GM23338 (cell line): ENCODE results near the gene HNF1A. TPM values are rescaled to one million over a fixed set of nuclear protein-coding genes. Genes with fewer than 3 reads are reported as not detected.

Source experiments
- ATAC-seq: fragments of 200-7000 bp; cut with Tn5 transposase; 3 replicates; pipeline ENCODE4 v1.9.1; 2020
- DNase-seq: peaks from one replicate; pipeline ENCODE4 v3.0.0-alpha.2; 2015; ENCODE audit warnings: low spot score
- H2AFZ ChIP-seq: fragments of 200-600 bp; sonication (generic); 2 replicates; pipeline ENCODE4 v1.8.0; 2016; ENCODE audit warnings: antibody characterized with exemption, mild to moderate bottlenecking, moderate library complexity
- H3F3A ChIP-seq: fragments of 200-600 bp; sonication (generic); replicated peaks from 2 replicates; pipeline ENCODE4 v1.8.0; 2017; ENCODE audit warnings: antibody characterized with exemption, mixed run types, low read depth
- H3K27ac ChIP-seq: fragments of 200-600 bp; sonication (generic); 2 replicates; pipeline ENCODE4 v1.6.1; 2016; ENCODE audit warnings: low read depth
- H3K27me3 ChIP-seq: fragments of 200-600 bp; sonication (generic); 2 replicates; pipeline ENCODE4 v1.8.0; 2016; ENCODE audit warnings: mild to moderate bottlenecking, mixed run types, moderate library complexity; ENCODE audit not compliant: insufficient read depth
- H3K36me3 ChIP-seq: fragments of 200-600 bp; sonication (generic); 2 replicates; pipeline ENCODE4 v1.8.0; 2016; ENCODE audit warnings: mild to moderate bottlenecking; ENCODE audit not compliant: insufficient read depth
- H3K4me1 ChIP-seq: fragments of 200-600 bp; sonication (generic); 2 replicates; pipeline ENCODE4 v1.8.0; 2016; ENCODE audit warnings: mild to moderate bottlenecking, moderate library complexity; ENCODE audit not compliant: insufficient read depth
- H3K4me2 ChIP-seq: fragments of 200-600 bp; sonication (generic); 2 replicates; pipeline ENCODE4 v1.7.1; 2017; ENCODE audit warnings: mixed run types
- H3K4me3 ChIP-seq: fragments of 200-600 bp; sonication (generic); 2 replicates; pipeline ENCODE4 v1.6.1; 2016; ENCODE audit warnings: mixed run types
- H3K79me2 ChIP-seq: fragments of 200-600 bp; sonication (generic); replicated peaks from 2 replicates; pipeline ENCODE4 v1.8.0; 2017; ENCODE audit warnings: mild to moderate bottlenecking; ENCODE audit not compliant: insufficient read depth
- H3K9me2 ChIP-seq: fragments of 200-600 bp; sonication (generic); 2 replicates; pipeline ENCODE4 v1.8.0; 2017; ENCODE audit not compliant: insufficient read depth
- H4K20me1 ChIP-seq: fragments of 200-600 bp; sonication (generic); replicated peaks from 2 replicates; pipeline ENCODE4 v1.8.0; 2017; ENCODE audit warnings: mild to moderate bottlenecking; ENCODE audit not compliant: insufficient read depth
- H3K27ac Mint-ChIP-seq: 2 replicates; pipeline ENCODE4 v1.8.0; 2020; ENCODE audit warnings: inconsistent platforms, mild to moderate bottlenecking, moderate library complexity, mixed read lengths
- H3K27me3 Mint-ChIP-seq: 3 replicates; pipeline ENCODE4 v1.8.0; 2022; ENCODE audit warnings: low read depth, mild to moderate bottlenecking, moderate library complexity, mixed read lengths, inconsistent platforms; ENCODE audit not compliant: insufficient read depth, poor library complexity
- H3K36me3 Mint-ChIP-seq: 3 replicates; pipeline ENCODE4 v1.8.0; 2021; ENCODE audit warnings: low read depth, mild to moderate bottlenecking, inconsistent platforms, moderate library complexity, mixed read lengths
- H3K4me1 Mint-ChIP-seq: 3 replicates; pipeline ENCODE4 v1.8.0; 2020; ENCODE audit warnings: mild to moderate bottlenecking, inconsistent platforms, mixed read lengths
- H3K4me3 Mint-ChIP-seq: 3 replicates; pipeline ENCODE4 v1.8.0; 2021; ENCODE audit warnings: moderate library complexity, mild to moderate bottlenecking, inconsistent platforms, mixed read lengths
- H3K9me3 Mint-ChIP-seq: 3 replicates; pipeline ENCODE4 v1.8.0; 2020; ENCODE audit warnings: moderate library complexity, mild to moderate bottlenecking, inconsistent platforms, mixed read lengths
- EZH2phosphoT487 ChIP-seq: fragments of 200-600 bp; sonication (generic); IDR thresholded peaks from one replicate; pipeline ENCODE4 v1.8.1; 2018; ENCODE audit warnings: antibody characterized with exemption; ENCODE audit not compliant: unreplicated experiment
- POLR2AphosphoS5 ChIP-seq: IDR thresholded peaks from 2 replicates; pipeline ENCODE4 v1.6.1; 2016; ENCODE audit warnings: antibody characterized with exemption, low read depth
- STAT1 ChIP-seq: IDR thresholded peaks from one replicate; pipeline ENCODE4 v1.6.1; 2016; ENCODE audit warnings: antibody characterized with exemption; ENCODE audit not compliant: unreplicated experiment
- ZNF331 ChIP-seq: fragments of 250-450 bp; sonication (Bioruptor Pico); IDR thresholded peaks from 2 replicates; pipeline ENCODE4 v1.5.0; 2020; ENCODE audit warnings: low read depth, mild to moderate bottlenecking, moderate library complexity
- polyA plus RNA-seq: library from polyadenylated mRNA; unstranded; fragments of >200 nt; fragmentation: Nextera tagmentation; extraction: Ambion mirVana; gene quantifications from 2 replicates; pipeline ENCODE4 v1.2.1, GENCODE V29; 2016
- total RNA-seq: library from RNA; depleted of rRNA; stranded (reverse); fragments of >200 nt; shearing (Covaris generic); gene quantifications from 2 replicates; pipeline ENCODE4 v1.2.3, GENCODE V29; 2014
- TF ChIP-seq, protein P1 (sequence below): IDR thresholded peaks from 2 replicates; pipeline ENCODE4 v1.6.1; 2016; ENCODE audit warnings: antibody characterized with exemption
- TF ChIP-seq, protein P2 (sequence below): IDR thresholded peaks from one replicate; pipeline ENCODE4 v1.6.1; 2018; ENCODE audit warnings: antibody characterized with exemption; ENCODE audit not compliant: unreplicated experiment
- TF ChIP-seq, protein P3 (sequence below), 2 experiments: fragments of 200-600 bp in 1 of 2; sonication (generic) in 1 of 2; conservative IDR thresholded peaks; 2 replicates each; pipeline versions ENCODE4 v1.5.1 to v1.6.1; 2016 to 2017; ENCODE audit warnings: antibody characterized with exemption in 2 of 2, low read depth in 2 of 2, mild to moderate bottlenecking in 2 of 2, moderate library complexity in 1 of 2
- TF ChIP-seq, protein P4 (sequence below): fragments of 250-450 bp; sonication (Bioruptor Pico); IDR thresholded peaks from 2 replicates; pipeline ENCODE4 v1.5.0; 2020; ENCODE audit warnings: mild to moderate bottlenecking, moderate library complexity

HNF1A gene
- total and polyA plus RNA-seq, 2 experiments from 2014 or later = 0.11 TPM; not detected in 1

DNA sequence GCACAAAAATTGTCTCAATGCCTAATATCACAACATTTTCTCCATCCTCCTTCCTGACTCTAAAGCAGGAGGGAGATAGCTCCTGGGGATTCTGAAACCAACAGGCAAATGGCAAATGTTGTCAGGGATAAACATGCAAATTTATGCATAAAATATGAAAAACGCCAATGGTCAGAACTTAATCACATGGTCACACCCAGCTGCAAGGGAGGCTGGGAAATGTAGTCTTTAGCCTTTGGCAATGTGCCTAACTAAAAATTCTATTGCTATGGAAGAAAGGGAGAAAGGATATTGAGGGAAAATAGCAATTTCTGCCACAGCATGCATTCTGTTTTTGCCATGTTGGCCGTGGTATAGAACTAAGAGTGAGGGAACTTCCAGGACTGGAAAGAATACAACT lies 72.4 kb downstream of the HNF1A start:
- H3K36me3 Mint-ChIP-seq = no peaks in the 10 kb centered on the region
- no peaks in the 10 kb centered on the region for H3K79me2 ChIP-seq
- no peaks in the 10 kb centered on the region for H3K36me3 ChIP-seq
- no peaks in the 10 kb centered on the region for H3K27me3 ChIP-seq
- no peak for TF ChIP-seq EZH2phosphoT487
- no peak for TF ChIP-seq ZNF331 (CRISPR knock-in tag)
- TF ChIP-seq, protein P1, sequence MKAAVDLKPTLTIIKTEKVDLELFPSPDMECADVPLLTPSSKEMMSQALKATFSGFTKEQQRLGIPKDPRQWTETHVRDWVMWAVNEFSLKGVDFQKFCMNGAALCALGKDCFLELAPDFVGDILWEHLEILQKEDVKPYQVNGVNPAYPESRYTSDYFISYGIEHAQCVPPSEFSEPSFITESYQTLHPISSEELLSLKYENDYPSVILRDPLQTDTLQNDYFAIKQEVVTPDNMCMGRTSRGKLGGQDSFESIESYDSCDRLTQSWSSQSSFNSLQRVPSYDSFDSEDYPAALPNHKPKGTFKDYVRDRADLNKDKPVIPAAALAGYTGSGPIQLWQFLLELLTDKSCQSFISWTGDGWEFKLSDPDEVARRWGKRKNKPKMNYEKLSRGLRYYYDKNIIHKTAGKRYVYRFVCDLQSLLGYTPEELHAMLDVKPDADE = no peak
- TF ChIP-seq, protein P2, sequence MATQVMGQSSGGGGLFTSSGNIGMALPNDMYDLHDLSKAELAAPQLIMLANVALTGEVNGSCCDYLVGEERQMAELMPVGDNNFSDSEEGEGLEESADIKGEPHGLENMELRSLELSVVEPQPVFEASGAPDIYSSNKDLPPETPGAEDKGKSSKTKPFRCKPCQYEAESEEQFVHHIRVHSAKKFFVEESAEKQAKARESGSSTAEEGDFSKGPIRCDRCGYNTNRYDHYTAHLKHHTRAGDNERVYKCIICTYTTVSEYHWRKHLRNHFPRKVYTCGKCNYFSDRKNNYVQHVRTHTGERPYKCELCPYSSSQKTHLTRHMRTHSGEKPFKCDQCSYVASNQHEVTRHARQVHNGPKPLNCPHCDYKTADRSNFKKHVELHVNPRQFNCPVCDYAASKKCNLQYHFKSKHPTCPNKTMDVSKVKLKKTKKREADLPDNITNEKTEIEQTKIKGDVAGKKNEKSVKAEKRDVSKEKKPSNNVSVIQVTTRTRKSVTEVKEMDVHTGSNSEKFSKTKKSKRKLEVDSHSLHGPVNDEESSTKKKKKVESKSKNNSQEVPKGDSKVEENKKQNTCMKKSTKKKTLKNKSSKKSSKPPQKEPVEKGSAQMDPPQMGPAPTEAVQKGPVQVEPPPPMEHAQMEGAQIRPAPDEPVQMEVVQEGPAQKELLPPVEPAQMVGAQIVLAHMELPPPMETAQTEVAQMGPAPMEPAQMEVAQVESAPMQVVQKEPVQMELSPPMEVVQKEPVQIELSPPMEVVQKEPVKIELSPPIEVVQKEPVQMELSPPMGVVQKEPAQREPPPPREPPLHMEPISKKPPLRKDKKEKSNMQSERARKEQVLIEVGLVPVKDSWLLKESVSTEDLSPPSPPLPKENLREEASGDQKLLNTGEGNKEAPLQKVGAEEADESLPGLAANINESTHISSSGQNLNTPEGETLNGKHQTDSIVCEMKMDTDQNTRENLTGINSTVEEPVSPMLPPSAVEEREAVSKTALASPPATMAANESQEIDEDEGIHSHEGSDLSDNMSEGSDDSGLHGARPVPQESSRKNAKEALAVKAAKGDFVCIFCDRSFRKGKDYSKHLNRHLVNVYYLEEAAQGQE = no peak
- TF ChIP-seq, protein P3, sequence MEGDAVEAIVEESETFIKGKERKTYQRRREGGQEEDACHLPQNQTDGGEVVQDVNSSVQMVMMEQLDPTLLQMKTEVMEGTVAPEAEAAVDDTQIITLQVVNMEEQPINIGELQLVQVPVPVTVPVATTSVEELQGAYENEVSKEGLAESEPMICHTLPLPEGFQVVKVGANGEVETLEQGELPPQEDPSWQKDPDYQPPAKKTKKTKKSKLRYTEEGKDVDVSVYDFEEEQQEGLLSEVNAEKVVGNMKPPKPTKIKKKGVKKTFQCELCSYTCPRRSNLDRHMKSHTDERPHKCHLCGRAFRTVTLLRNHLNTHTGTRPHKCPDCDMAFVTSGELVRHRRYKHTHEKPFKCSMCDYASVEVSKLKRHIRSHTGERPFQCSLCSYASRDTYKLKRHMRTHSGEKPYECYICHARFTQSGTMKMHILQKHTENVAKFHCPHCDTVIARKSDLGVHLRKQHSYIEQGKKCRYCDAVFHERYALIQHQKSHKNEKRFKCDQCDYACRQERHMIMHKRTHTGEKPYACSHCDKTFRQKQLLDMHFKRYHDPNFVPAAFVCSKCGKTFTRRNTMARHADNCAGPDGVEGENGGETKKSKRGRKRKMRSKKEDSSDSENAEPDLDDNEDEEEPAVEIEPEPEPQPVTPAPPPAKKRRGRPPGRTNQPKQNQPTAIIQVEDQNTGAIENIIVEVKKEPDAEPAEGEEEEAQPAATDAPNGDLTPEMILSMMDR (conservative IDR thresholded peaks at IDR 0.05; ENCODE audit: low read depth in 2 of 2) = no peak
- no peak for TF ChIP-seq STAT1
- TF ChIP-seq, protein P4, sequence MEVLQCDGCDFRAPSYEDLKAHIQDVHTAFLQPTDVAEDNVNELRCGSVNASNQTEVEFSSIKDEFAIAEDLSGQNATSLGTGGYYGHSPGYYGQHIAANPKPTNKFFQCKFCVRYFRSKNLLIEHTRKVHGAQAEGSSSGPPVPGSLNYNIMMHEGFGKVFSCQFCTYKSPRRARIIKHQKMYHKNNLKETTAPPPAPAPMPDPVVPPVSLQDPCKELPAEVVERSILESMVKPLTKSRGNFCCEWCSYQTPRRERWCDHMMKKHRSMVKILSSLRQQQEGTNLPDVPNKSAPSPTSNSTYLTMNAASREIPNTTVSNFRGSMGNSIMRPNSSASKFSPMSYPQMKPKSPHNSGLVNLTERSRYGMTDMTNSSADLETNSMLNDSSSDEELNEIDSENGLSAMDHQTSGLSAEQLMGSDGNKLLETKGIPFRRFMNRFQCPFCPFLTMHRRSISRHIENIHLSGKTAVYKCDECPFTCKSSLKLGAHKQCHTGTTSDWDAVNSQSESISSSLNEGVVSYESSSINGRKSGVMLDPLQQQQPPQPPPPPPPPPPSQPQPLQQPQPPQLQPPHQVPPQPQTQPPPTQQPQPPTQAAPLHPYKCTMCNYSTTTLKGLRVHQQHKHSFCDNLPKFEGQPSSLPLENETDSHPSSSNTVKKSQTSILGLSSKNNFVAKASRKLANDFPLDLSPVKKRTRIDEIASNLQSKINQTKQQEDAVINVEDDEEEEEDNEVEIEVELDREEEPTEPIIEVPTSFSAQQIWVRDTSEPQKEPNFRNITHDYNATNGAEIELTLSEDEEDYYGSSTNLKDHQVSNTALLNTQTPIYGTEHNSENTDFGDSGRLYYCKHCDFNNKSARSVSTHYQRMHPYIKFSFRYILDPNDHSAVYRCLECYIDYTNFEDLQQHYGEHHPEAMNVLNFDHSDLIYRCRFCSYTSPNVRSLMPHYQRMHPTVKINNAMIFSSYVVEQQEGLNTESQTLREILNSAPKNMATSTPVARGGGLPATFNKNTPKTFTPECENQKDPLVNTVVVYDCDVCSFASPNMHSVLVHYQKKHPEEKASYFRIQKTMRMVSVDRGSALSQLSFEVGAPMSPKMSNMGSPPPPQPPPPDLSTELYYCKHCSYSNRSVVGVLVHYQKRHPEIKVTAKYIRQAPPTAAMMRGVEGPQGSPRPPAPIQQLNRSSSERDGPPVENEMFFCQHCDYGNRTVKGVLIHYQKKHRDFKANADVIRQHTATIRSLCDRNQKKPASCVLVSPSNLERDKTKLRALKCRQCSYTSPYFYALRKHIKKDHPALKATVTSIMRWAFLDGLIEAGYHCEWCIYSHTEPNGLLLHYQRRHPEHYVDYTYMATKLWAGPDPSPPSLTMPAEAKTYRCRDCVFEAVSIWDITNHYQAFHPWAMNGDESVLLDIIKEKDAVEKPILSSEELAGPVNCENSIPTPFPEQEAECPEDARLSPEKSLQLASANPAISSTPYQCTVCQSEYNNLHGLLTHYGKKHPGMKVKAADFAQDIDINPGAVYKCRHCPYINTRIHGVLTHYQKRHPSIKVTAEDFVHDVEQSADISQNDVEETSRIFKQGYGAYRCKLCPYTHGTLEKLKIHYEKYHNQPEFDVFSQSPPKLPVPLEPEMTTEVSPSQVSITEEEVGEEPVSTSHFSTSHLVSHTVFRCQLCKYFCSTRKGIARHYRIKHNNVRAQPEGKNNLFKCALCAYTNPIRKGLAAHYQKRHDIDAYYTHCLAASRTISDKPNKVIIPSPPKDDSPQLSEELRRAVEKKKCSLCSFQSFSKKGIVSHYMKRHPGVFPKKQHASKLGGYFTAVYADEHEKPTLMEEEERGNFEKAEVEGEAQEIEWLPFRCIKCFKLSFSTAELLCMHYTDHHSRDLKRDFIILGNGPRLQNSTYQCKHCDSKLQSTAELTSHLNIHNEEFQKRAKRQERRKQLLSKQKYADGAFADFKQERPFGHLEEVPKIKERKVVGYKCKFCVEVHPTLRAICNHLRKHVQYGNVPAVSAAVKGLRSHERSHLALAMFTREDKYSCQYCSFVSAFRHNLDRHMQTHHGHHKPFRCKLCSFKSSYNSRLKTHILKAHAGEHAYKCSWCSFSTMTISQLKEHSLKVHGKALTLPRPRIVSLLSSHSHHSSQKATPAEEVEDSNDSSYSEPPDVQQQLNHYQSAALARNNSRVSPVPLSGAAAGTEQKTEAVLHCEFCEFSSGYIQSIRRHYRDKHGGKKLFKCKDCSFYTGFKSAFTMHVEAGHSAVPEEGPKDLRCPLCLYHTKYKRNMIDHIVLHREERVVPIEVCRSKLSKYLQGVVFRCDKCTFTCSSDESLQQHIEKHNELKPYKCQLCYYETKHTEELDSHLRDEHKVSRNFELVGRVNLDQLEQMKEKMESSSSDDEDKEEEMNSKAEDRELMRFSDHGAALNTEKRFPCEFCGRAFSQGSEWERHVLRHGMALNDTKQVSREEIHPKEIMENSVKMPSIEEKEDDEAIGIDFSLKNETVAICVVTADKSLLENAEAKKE (CRISPR knock-in tag) = no peak
- TF ChIP-seq POLR2AphosphoS5 = no peak
- H3K9me2 ChIP-seq = no peaks in the 10 kb centered on the region
- no peak for DNase-seq
- H3K4me1 Mint-ChIP-seq = no peaks in the 10 kb centered on the region
- no peak overlapping the region for H2AFZ ChIP-seq
- no peaks in the 10 kb centered on the region for H3K4me1 ChIP-seq
- H3K4me2 ChIP-seq = no peak overlapping the region
- no peak overlapping the region for H3K27ac ChIP-seq
- H3K9me3 Mint-ChIP-seq = no peaks in the 10 kb centered on the region
- no peak overlapping the region for H3K4me3 Mint-ChIP-seq
- no peaks in the 10 kb centered on the region for H4K20me1 ChIP-seq
- H3F3A ChIP-seq = no peaks in the 10 kb centered on the region
- no peak for ATAC-seq
- peaks cover 2% of the 10 kb centered on the region for H3K27me3 Mint-ChIP-seq
- H3K27ac Mint-ChIP-seq = no peak overlapping the region
- no peak overlapping the region for H3K4me3 ChIP-seq
